Vagina (tissue), 2 donors: Measurements from ENCODE around the gene LIPE.

Source experiments
- CTCF ChIP-seq, 3 experiments: fragments of 450-650 bp in 2 of 3; fragments of 200-600 bp in 1 of 3; sonication (generic) in 1 of 3; IDR thresholded peaks; one replicate each; pipeline ENCODE4 v1.5.1; 2017 to 2019; ENCODE audit warnings: antibody characterized with exemption in 3 of 3, mild to moderate bottlenecking in 2 of 3, moderate library complexity in 2 of 3
- POLR2A ChIP-seq, 2 donors: fragments of 450-650 bp; IDR thresholded peaks; one replicate each; pipeline ENCODE4 v1.6.1; 2017; ENCODE audit warnings: antibody characterized with exemption in 2 of 2, mild to moderate bottlenecking in 2 of 2, moderate library complexity in 2 of 2
- POLR2AphosphoS5 ChIP-seq, 2 donors: sonication (generic); formaldehyde crosslinking; IDR thresholded peaks; one replicate each; pipeline ENCODE4 v1.9.0; 2017; ENCODE audit warnings: antibody characterized with exemption in 2 of 2, mild to moderate bottlenecking in 2 of 2, low read depth in 1 of 2; ENCODE audit not compliant: insufficient read depth in 1 of 2

- TF ChIP-seq POLR2AphosphoS5 (IDR thresholded peaks at IDR 0.05; ENCODE audit: insufficient read depth in 1 of 2, low read depth in 1 of 2) (no peak), CTCF (IDR thresholded peaks at IDR 0.05) (no peak), POLR2A (IDR thresholded peaks at IDR 0.05) (no peak)
Measured at GRCh38 chr19:42427313-42427712, at the start of gene LIPE.
